Tibial nerve (tissue), 4 donors: ENCODE measurements around the gene TAS1R1. TPM values are rescaled to one million over a fixed set of nuclear protein-coding genes. Genes with fewer than 3 reads are reported as not detected.

Experiments
- DNase-seq, 2 donors: peaks; one replicate each; pipeline ENCODE4 v3.0.0-alpha.2; 2019; ENCODE audit warnings: low spot score in 2 of 2
- H3K27ac ChIP-seq, 4 donors: fragments of 200-600 bp; sonication (generic) in 3 of 4; one replicate each; pipeline ENCODE4 v1.5.1; 2017 to 2019; ENCODE audit warnings: mild to moderate bottlenecking in 1 of 4
- H3K27me3 ChIP-seq, 2 donors: fragments of 200-600 bp; sonication (generic) in 1 of 2; one replicate each; pipeline versions ENCODE4 v1.5.1 to v1.6.0; 2017 to 2019
- H3K36me3 ChIP-seq, 3 donors: fragments of 200-600 bp; sonication (generic); one replicate each; pipeline ENCODE4 v1.5.1; 2018 to 2019
- H3K4me1 ChIP-seq, 4 donors: fragments of 200-600 bp; sonication (generic) in 3 of 4; one replicate each; pipeline ENCODE4 v1.5.1; 2017 to 2019
- H3K4me3 ChIP-seq, 4 donors: fragments of 200-600 bp; sonication (generic) in 3 of 4; one replicate each; pipeline ENCODE4 v1.5.1; 2017 to 2019; ENCODE audit warnings: mild to moderate bottlenecking in 1 of 4, moderate library complexity in 1 of 4
- H3K9me3 ChIP-seq, 4 donors: fragments of 200-600 bp; sonication (generic) in 3 of 4; one replicate each; pipeline ENCODE4 v1.5.1; 2017 to 2019
- EP300 ChIP-seq, 2 donors: sonication (generic); formaldehyde crosslinking; IDR thresholded peaks; one replicate each; pipeline ENCODE4 v1.6.1; 2017; ENCODE audit warnings: antibody characterized with exemption in 2 of 2, mild to moderate bottlenecking in 1 of 2
- POLR2A ChIP-seq, 2 donors: fragments of 450-650 bp; IDR thresholded peaks; one replicate each; pipeline ENCODE4 v1.6.1; 2017; ENCODE audit warnings: antibody characterized with exemption in 2 of 2, mild to moderate bottlenecking in 2 of 2, moderate library complexity in 2 of 2
- WGBS, 2 donors: methylation state at CpG; one replicate each; pipeline ENCODE4 v1.1.5; 2018; 5-methylcytosine and 5-hydroxymethylcytosine counted together
- total RNA-seq, 4 donors: library from RNA; depleted of rRNA; stranded (reverse); fragments of >200 nt; gene quantifications; one replicate each; pipeline ENCODE4 v1.1.0, GENCODE V29; 2016
- TF ChIP-seq, protein P1 (sequence below), 5 experiments: fragments of 200-600 bp in 3 of 5; fragments of 450-650 bp in 2 of 5; sonication (generic) in 3 of 5; IDR thresholded peaks; one replicate each; pipeline ENCODE4 v1.5.1; 2016 to 2019; ENCODE audit warnings: antibody characterized with exemption in 5 of 5, mild to moderate bottlenecking in 3 of 5, moderate library complexity in 2 of 5

TAS1R1 gene
- under 1 TPM in 2 of 4 donors, not detected in 2; 0.22 to 0.78 TPM for total RNA-seq

DNA sequence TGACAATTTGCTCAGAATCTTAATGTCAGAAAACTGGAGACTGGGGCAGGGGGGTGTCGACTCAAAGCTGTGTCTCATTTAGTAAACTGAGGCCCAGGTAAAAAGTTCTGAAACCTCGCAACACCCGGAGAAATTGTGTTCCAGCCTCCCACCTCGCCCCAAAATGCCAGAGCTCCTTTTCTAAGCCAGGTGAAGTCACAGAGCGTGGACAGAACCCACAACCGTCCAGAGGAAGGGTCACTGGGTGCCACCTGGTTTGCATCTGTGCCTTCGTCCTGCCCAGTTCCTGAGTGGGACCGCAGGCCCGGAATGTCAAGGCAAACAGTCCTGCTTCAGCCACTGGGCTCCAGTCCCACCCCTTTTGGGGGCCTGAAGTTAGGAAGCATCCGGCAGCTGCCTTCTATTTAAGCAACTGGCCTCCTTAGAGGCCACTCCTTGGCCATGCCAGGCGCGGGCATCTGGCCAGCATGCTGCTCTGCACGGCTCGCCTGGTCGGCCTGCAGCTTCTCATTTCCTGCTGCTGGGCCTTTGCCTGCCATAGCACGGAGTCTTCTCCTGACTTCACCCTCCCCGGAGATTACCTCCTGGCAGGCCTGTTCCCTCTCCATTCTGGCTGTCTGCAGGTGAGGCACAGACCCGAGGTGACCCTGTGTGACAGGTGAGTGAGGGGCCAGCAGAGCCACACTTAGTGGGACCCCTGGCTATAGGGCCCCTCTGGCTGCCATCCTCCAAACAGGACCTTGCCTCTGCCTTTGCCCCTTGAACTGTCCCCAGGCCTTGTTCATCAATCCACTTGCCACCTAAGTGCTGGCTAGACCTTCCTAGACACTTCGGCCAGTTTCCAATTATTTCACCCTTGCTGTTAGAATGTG lies at the start of gene TAS1R1:
TAS1R1 (plus strand) TSS at position 401 of the 872 bp plus-strand sequence; CDS start at position 468, 67 bp downstream.
- Histone ChIP-seq H3K4me1 (peaks cover 0 to 30% (median 13%) of the 10 kb centered on the region in 4 donors), H3K27ac (peak within 1 kb of the TSS; percentile 57 to 85 (median 75)), H3K9me3 (no peaks in the 10 kb centered on the region), H3K4me3 (peak within 1 kb of the TSS; percentile 65 to 99 (median 84)), H3K27me3 (no peaks in the 10 kb centered on the region), H3K36me3 (peaks cover 0 to 5% (median 0%) of the 10 kb centered on the region in 3 donors)
- TF ChIP-seq EP300 (IDR thresholded peaks at IDR 0.05) (no peak), POLR2A (IDR thresholded peaks at IDR 0.05) (no peak)
- TF ChIP-seq, protein P1, sequence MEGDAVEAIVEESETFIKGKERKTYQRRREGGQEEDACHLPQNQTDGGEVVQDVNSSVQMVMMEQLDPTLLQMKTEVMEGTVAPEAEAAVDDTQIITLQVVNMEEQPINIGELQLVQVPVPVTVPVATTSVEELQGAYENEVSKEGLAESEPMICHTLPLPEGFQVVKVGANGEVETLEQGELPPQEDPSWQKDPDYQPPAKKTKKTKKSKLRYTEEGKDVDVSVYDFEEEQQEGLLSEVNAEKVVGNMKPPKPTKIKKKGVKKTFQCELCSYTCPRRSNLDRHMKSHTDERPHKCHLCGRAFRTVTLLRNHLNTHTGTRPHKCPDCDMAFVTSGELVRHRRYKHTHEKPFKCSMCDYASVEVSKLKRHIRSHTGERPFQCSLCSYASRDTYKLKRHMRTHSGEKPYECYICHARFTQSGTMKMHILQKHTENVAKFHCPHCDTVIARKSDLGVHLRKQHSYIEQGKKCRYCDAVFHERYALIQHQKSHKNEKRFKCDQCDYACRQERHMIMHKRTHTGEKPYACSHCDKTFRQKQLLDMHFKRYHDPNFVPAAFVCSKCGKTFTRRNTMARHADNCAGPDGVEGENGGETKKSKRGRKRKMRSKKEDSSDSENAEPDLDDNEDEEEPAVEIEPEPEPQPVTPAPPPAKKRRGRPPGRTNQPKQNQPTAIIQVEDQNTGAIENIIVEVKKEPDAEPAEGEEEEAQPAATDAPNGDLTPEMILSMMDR (IDR thresholded peaks at IDR 0.05): no peak
- no peak for DNase-seq
- 71 to 74% methylated on average over 19 of the region's 19 CpGs for WGBS, 2 donors

DNA sequence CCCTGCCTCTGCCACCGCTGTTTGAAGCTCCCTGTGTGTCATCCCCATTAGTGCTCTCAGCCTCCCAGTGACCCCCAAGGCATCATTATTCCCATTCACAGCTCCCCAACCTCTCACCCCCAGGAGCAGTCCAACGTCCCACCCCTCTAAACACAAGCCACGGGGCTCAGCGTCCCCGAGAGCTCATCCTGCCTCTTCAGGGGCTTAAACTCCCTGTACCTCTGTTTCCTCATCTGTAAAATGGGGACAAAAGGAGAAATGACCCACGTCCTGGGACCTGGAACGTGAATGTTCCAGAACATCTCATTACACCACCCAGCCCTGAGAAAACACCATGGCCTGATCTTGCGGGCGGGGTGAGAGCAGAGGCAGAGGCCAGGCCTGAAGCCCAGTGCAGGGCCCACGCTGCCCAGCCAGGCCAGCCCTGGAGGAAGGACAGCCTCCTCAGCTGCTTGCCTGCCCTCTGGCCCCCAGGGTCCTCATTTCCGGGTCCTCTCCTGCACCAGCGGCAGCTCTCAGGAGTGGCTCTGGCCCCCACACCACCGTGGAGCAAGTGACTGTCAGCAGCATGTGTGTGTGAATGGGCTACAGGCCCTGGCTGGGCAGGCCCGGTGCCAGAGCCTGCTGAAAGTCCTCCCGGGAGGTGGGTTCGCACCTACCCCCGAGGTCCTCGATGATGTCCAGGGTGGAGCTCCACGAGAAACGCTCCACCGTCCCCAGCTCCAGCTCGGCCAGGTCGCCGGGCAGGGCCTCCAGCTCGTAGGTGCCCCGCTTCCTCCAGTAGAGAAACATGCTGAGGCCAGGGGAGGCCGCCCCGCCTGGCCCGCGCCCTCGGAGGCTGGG lies 49.5 kb upstream of the TAS1R1 start:
- peak overlapping the region; percentile 15 to 49 (median 25) for H3K4me3 ChIP-seq
- 57 to 68% methylated on average over 12 to 15 of the region's 31 CpGs for WGBS, 2 donors

DNA sequence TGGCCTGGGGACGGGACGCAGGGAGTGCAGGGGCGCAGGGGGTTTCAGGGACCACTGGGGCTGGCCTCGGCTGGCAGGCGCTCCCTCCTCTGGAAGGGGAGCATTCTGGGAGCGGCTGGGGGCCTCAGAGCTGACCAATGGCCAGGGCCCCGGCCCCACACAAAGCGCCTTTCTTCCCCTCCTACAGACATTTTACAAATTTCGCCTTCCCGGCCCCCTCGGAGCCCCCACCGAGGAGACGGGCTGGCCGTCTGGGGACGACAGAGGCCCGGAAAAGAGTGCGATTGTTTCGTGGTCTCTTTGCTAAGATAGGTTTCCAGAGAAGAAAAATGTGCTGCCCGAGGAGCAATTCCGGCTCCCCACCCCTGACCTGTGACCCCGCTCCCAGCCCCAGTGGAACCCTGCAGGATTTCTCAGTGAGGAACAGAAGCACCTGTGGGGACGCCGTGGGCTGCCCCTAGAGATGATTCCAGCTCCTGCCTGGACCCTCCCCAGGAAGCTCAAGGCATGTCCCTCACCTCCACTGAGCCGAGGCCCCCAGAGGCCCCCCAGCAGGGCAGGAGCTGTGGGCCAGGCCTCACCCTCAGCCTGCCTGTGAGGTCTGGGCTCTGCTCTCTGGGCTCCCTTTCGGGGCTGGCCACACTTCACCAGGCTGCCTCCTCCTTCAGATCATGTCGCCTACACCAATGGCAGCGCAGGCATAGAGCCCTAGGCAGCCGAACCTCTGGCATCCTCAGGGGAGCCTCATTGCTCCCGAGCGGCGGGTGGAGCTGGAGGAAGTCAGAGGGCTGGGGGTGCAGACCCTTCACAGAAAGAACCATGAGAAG lies 48.7 kb upstream of the TAS1R1 start:
- peak overlapping the region; percentile 53 to 92 (median 74) for H3K27ac ChIP-seq
- H3K4me3 ChIP-seq: peak overlapping the region; percentile 15 to 49 (median 25)
- H3K4me1 ChIP-seq: peaks cover 0 to 88% (median 28%) of the 10 kb centered on the region in 4 donors
- TF ChIP-seq EP300 (IDR thresholded peaks at IDR 0.05) (peak in 1 of 2 donors; percentile 55), POLR2A (IDR thresholded peaks at IDR 0.05) (peak; percentile 17 to 56)
- TF ChIP-seq, protein P1 (IDR thresholded peaks at IDR 0.05): peak in 1 of 5 experiments; percentile 8
- WGBS, 2 donors: 44 to 51% methylated on average over 28 of the region's 31 CpGs
- no peaks in the 10 kb centered on the region for H3K9me3 ChIP-seq
- no peak for DNase-seq
- H3K27me3 ChIP-seq: peaks cover 0 to 4% of the 10 kb centered on the region in 2 donors
- no peaks in the 10 kb centered on the region for H3K36me3 ChIP-seq

More for the DNA sequence above, 49.5 kb upstream of the TAS1R1 start:
- TF ChIP-seq EP300 (IDR thresholded peaks at IDR 0.05): peak in 1 of 2 donors; percentile 22
- TF ChIP-seq, protein P1 (IDR thresholded peaks at IDR 0.05): no peak
- no peaks in the 10 kb centered on the region for H3K36me3 ChIP-seq
- peak overlapping the region; percentile 53 to 92 (median 74) for H3K27ac ChIP-seq
- peaks cover 0 to 91% (median 36%) of the 10 kb centered on the region in 4 donors for H3K4me1 ChIP-seq
- peaks cover 0 to 4% of the 10 kb centered on the region in 2 donors for H3K27me3 ChIP-seq
- no peaks in the 10 kb centered on the region for H3K9me3 ChIP-seq
- no peak for DNase-seq

DNA sequence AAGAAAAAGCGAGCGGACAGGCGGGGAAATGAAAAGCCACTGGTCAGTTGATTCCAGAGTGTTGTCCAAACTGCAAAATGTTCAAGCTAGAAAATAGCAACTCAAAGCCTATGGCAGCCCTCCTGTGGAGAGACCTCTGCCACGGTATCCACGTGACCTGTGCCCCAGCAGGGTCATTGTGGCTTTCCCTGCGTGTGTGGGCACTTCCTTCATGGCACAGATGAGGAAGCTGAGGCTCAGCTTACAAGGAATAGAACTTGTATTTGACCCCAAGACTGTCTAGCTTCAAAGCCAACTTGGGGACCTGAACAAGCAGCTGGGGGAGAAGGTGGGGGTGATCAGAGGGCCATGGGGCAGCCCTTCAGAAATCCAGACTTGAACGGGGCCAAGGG lies 48.1 kb upstream of the TAS1R1 start:
- Histone ChIP-seq H3K9me3 (no peaks in the 10 kb centered on the region), H3K36me3 (no peaks in the 10 kb centered on the region), H3K27me3 (peaks cover 0 to 4% of the 10 kb centered on the region in 2 donors), H3K27ac (peak overlapping the region; percentile 45 to 92 (median 71)), H3K4me3 (no peak overlapping the region), H3K4me1 (peaks cover 0 to 85% (median 22%) of the 10 kb centered on the region in 4 donors)
- WGBS, 2 donors: 58 to 65% methylated on average over 7 of the region's 7 CpGs
- no peak for DNase-seq
- TF ChIP-seq, protein P1 (IDR thresholded peaks at IDR 0.05): no peak
- no peak for TF ChIP-seq EP300 (IDR thresholded peaks at IDR 0.05)
- no peak for TF ChIP-seq POLR2A (IDR thresholded peaks at IDR 0.05)
